B cell (primary cell): Measurements from ENCODE around the gene ACO2. TPM values are rescaled to one million over a fixed set of nuclear protein-coding genes. Genes with fewer than 3 reads are reported as not detected.
A peak's percentile ranks its signal among the peaks of the same experiment; 100 is the strongest.

Experiments used
- ATAC-seq: fragments of 200-7000 bp; cut with Tn5 transposase; one replicate; pipeline ENCODE4 v1.10.0; 2021; ENCODE audit warnings: low read depth, mild to moderate bottlenecking, moderate number of reproducible peaks, moderate library complexity
- CTCF ChIA-PET: fragments of 350-600 bp; sonication (Branson Sonifier 250); formaldehyde crosslinking; loops from one replicate; lab custom pipeline; 2021; ENCODE audit warnings: antibody characterized with exemption, inconsistent platforms; lab: Charles Lee
- POLR2A ChIA-PET: fragments of 350-600 bp; sonication (Branson Sonifier 250); formaldehyde crosslinking; loops from one replicate; lab custom pipeline; 2021; ENCODE audit warnings: antibody characterized with exemption; lab: Charles Lee
- DNase-seq: peaks from one replicate; pipeline ENCODE4 v3.0.0; 2013
- H2AFZ ChIP-seq: 2 replicates; pipeline ENCODE4 v1.6.1; 2012; ENCODE audit warnings: mild to moderate bottlenecking, low read depth, low read length; ENCODE audit not compliant: insufficient read depth, poor library complexity, severe bottlenecking
- H3K27ac ChIP-seq, 2 donors: 1 replicate in 1 of 2; 2 replicates in 1 of 2; pipeline ENCODE4 v1.5.1; 2012 to 2013; ENCODE audit warnings: low read length in 2 of 2, mild to moderate bottlenecking in 2 of 2, moderate library complexity in 1 of 2
- H3K27me3 ChIP-seq, 4 experiments: fragments of 200-600 bp in 1 of 4; sonication (generic) in 1 of 4; replicated peaks in 1 of 4; 1 replicate in 2 of 4; 2 replicates in 2 of 4; pipeline versions ENCODE4 v1.6.1 to v1.7.0; 2013 to 2016; ENCODE audit warnings: low read length in 3 of 4, mild to moderate bottlenecking in 2 of 4, mixed read lengths in 1 of 4, moderate library complexity in 1 of 4; ENCODE audit not compliant: insufficient read depth in 4 of 4, control insufficient read depth in 3 of 4; ENCODE audit errors: control extremely low read depth in 1 of 4
- H3K36me3 ChIP-seq, 2 experiments: replicated peaks in 1 of 2; 1 replicate in 1 of 2; 2 replicates in 1 of 2; pipeline versions ENCODE4 v1.6.1 to v1.7.1; 2013; ENCODE audit warnings: low read length in 1 of 2; ENCODE audit not compliant: insufficient read depth in 2 of 2, control insufficient read depth in 1 of 2; ENCODE audit errors: control extremely low read depth in 1 of 2, extremely low read depth in 1 of 2
- H3K4me1 ChIP-seq, 2 donors: fragments of 200-600 bp in 1 of 2; sonication (generic) in 1 of 2; 1 replicate in 1 of 2; 2 replicates in 1 of 2; pipeline versions ENCODE4 v1.5.1 to v1.6.1; 2013 to 2017; ENCODE audit warnings: low read length in 2 of 2; ENCODE audit not compliant: control insufficient read depth in 2 of 2, insufficient read depth in 2 of 2
- H3K4me2 ChIP-seq: replicated peaks from 2 replicates; pipeline ENCODE3; 2012; ENCODE audit warnings: mild to moderate bottlenecking, low read depth, low read length; ENCODE audit not compliant: poor library complexity, severe bottlenecking
- H3K4me3 ChIP-seq, 5 experiments: fragments of 200-600 bp in 1 of 5; sonication (generic) in 1 of 5; 1 replicate in 3 of 5; 2 replicates in 2 of 5; pipeline versions ENCODE4 v1.5.1 to v1.7.0; 2011 to 2016; ENCODE audit warnings: low read length in 4 of 5, mild to moderate bottlenecking in 4 of 5, low read depth in 2 of 5, control low read depth in 1 of 5, moderate library complexity in 1 of 5; ENCODE audit not compliant: insufficient read depth in 1 of 5; ENCODE audit errors: control extremely low read depth in 1 of 5, extremely low read depth in 1 of 5
- H3K79me2 ChIP-seq: fragments of 200-600 bp; sonication (generic); one replicate; pipeline ENCODE4 v1.6.0; 2016; ENCODE audit warnings: low read length; ENCODE audit not compliant: control insufficient read depth, insufficient read depth
- H3K9ac ChIP-seq: fragments of 200-600 bp; sonication (generic); 2 replicates; pipeline ENCODE4 v1.6.1; 2017; ENCODE audit warnings: mild to moderate bottlenecking, low read length, moderate library complexity
- H3K9me3 ChIP-seq, 3 donors: one replicate each; pipeline versions ENCODE4 v1.6.1 to v1.7.1; 2013; ENCODE audit warnings: low read length in 2 of 3; ENCODE audit not compliant: control insufficient read depth in 2 of 3, insufficient read depth in 1 of 3; ENCODE audit errors: control extremely low read depth in 1 of 3
- H4K20me1 ChIP-seq: 2 replicates; pipeline ENCODE4 v1.6.0; 2012; ENCODE audit warnings: mild to moderate bottlenecking, low read length; ENCODE audit not compliant: insufficient read depth, control insufficient read depth, poor library complexity, severe bottlenecking
- H3K27ac Mint-ChIP-seq: one replicate; pipeline ENCODE4 v1.8.0; 2021; ENCODE audit warnings: mixed read lengths
- H3K27me3 Mint-ChIP-seq: one replicate; pipeline ENCODE4 v1.8.0; 2021; ENCODE audit warnings: mixed read lengths
- H3K4me1 Mint-ChIP-seq: one replicate; pipeline ENCODE4 v1.8.0; 2021; ENCODE audit warnings: mixed read lengths
- H3K4me3 Mint-ChIP-seq: one replicate; pipeline ENCODE4 v1.8.0; 2021; ENCODE audit warnings: mixed read lengths
- H3K9me3 Mint-ChIP-seq: one replicate; pipeline ENCODE4 v1.8.0; 2022; ENCODE audit warnings: mixed read lengths; ENCODE audit not compliant: insufficient read depth
- CTCF ChIP-seq: fragments of 200-600 bp; IDR thresholded peaks from one replicate; pipeline ENCODE4 v1.8.0; 2022; ENCODE audit warnings: antibody characterized with exemption, mild to moderate bottlenecking
- EZH2 ChIP-seq: IDR thresholded peaks from 2 replicates; pipeline ENCODE4 v1.6.1; 2012; ENCODE audit warnings: borderline replicate concordance, low read depth, mild to moderate bottlenecking, moderate library complexity, low read length; ENCODE audit not compliant: insufficient read depth, poor library complexity, severe bottlenecking
- WGBS: methylation state at CpG from one replicate; pipeline ENCODE4 v1.1.5; 2013; ENCODE audit warnings: missing lambda C conversion rate; ENCODE audit not compliant: insufficient coverage; 5-methylcytosine and 5-hydroxymethylcytosine counted together
- intact Hi-C: fragments of 100-400 bp; cut with micrococcal nuclease; formaldehyde crosslinking; loops from one replicate; pipeline ENCODE4 v1.10.0; 2022
- polyA plus RNA-seq: library from polyadenylated mRNA; depleted of rRNA; stranded (reverse); fragments of >200 nt; gene quantifications from 2 replicates; pipeline ENCODE4 v1.2.3, GENCODE V29; 2012
- total RNA-seq, 2 donors: library from RNA; stranded (reverse); fragments of 120-200 nt in 1 of 2; gene quantifications; 1 replicate in 1 of 2; 2 replicates in 1 of 2; pipeline versions ENCODE4 v1.2.3 to v1.2.4, GENCODE V29; 2013 to 2022

The ACO2 gene
- total and polyA plus RNA-seq, 2 donors (not counting 1 experiment from before 2014, with no cell fraction given) = 91.5 to 91.7 TPM

- ChIA-PET POLR2A (no interaction called here), CTCF (interaction anchor here (0.5 to 4.3 kb wide), 6 partner anchors 10 to 773 kb away, joined by 3 to 18 read pairs (median 4); partner anchors contain the start of genes ACO2 and PHF5A)
- no peak overlapping the region for H3K4me3 ChIP-seq
- H3K79me2 ChIP-seq = peaks cover 98% of the 10 kb centered on the region
- no peaks in the 10 kb centered on the region for H3K9me3 ChIP-seq
- H3K4me1 ChIP-seq = peaks cover 25 to 40% of the 10 kb centered on the region in 2 donors
- no peak overlapping the region for H3K4me2 ChIP-seq
- peaks cover 68% of the 10 kb centered on the region for H4K20me1 ChIP-seq
- peaks cover 0 to 13% of the 10 kb centered on the region in 2 experiments for H3K36me3 ChIP-seq
- Mint-ChIP-seq H3K4me3 (no peak overlapping the region), H3K27me3 (no peaks in the 10 kb centered on the region), H3K9me3 (no peaks in the 10 kb centered on the region), H3K27ac (no peak overlapping the region), H3K4me1 (peaks cover 56% of the 10 kb centered on the region)
- ATAC-seq (no peak), DNase-seq (no peak)
- H3K27me3 ChIP-seq = no peaks in the 10 kb centered on the region
- H2AFZ ChIP-seq = no peak overlapping the region
- peak overlapping the region in 1 of 2 donors; percentile 29 for H3K27ac ChIP-seq
- intact Hi-C loops = no loop called here
- WGBS = 100% methylated on average over 3 of the region's 3 CpGs
- H3K9ac ChIP-seq = no peak overlapping the region
- no peak for TF ChIP-seq EZH2
- TF ChIP-seq CTCF = no peak
Observed at GRCh38 chr22:41488596-41489385, 19.9 kb downstream of the ACO2 start.

- DNase-seq (no peak), ATAC-seq (no peak)
- H3K4me2 ChIP-seq = no peak overlapping the region
- H3K36me3 ChIP-seq = peaks cover 0 to 22% of the 10 kb centered on the region in 2 experiments
- H3K4me3 ChIP-seq = no peak overlapping the region
- intact Hi-C loops = no loop called here
- H3K9me3 ChIP-seq = no peaks in the 10 kb centered on the region
- H3K4me1 ChIP-seq = peaks cover 7 to 18% of the 10 kb centered on the region in 2 donors
- H3K79me2 ChIP-seq = peaks cover 100% of the 10 kb centered on the region
- H3K27me3 ChIP-seq = no peaks in the 10 kb centered on the region
- peaks cover 44% of the 10 kb centered on the region for H3K4me1 Mint-ChIP-seq
- POLR2A ChIA-PET = no interaction called here
- no CpG with 5 or more reads among the region's 5 CpGs for WGBS
- H2AFZ ChIP-seq = no peak overlapping the region
- H3K4me3 Mint-ChIP-seq = no peak overlapping the region
- no peak overlapping the region for H3K9ac ChIP-seq
- no peaks in the 10 kb centered on the region for H3K27me3 Mint-ChIP-seq
- peak overlapping the region; percentile 48 for H3K27ac Mint-ChIP-seq
- TF ChIP-seq CTCF (no peak), EZH2 (no peak)
- peaks cover 76% of the 10 kb centered on the region for H4K20me1 ChIP-seq
- CTCF ChIA-PET = interaction anchor here (0.9 to 4.3 kb wide), 4 partner anchors 10 to 35 kb away, joined by 3 to 18 read pairs (median 4); no protein-coding TSS in a partner anchor
- H3K27ac ChIP-seq = no peak overlapping the region
- no peaks in the 10 kb centered on the region for H3K9me3 Mint-ChIP-seq
Observed at GRCh38 chr22:41491374-41492100, 22.6 kb downstream of the ACO2 start.
